ENCODE data around the gene CACNA1S.

The CACNA1S gene

DNA sequence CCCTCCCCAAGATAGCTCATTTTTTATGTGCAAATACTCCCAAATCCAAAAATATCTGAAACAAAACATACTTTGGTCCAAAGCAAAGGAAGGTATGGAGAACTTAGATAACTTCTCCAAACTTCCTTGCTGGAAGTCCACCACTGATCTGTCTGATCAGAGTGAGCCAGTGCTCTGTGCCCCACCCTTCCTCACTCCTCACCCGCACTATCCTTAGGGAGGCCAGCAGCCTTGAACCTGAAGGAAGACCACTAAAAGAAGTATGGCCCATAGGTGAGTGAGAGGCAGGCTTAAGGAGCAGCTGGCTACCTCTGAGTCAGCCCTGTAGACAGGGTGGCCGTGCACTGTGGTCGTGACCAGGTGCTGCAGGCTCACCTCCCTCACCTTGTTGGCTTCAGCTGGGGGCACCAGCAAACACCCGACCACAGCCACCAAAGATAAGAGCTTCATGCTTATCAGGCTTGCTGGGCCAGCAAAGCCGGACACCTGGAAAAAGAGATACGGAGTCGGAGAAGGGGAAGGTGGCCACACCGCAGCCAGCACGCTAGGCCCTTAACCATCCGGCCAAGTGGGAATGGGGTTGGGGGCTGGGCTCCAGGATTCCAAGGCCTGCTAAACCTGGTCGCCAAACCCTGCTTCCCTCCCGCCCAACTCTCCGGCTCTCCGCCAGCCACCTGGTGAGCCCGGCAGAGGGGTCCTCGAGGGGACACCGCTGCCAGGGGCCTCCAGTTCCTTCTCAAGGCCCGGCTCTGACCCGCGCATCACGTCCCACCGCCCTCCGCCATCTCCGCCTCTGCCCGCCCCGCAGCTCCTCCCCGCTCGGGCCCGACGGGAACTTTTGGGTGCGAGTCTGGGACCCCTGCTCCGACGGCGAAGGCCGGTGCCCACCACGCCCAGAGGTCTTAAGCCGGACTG lies 41.5 kb upstream of the CACNA1S start:
- no peak for FAIRE-seq
- DNase-seq (ENCODE audit: insufficient read length, low spot score): no peak
- no peak for TF ChIP-seq CTCF (IDR thresholded peaks at IDR 0.05; ENCODE audit: insufficient read depth, missing control alignments)

GRCh38 chr1:201149400-201149799 lies 37.2 kb upstream of the CACNA1S start:
- no peak for DNase-seq (ENCODE audit: insufficient read length, low spot score)
- peak; percentile 47 for TF ChIP-seq CTCF (IDR thresholded peaks at IDR 0.05; ENCODE audit: insufficient read depth, missing control alignments)
- FAIRE-seq: no peak

DNA sequence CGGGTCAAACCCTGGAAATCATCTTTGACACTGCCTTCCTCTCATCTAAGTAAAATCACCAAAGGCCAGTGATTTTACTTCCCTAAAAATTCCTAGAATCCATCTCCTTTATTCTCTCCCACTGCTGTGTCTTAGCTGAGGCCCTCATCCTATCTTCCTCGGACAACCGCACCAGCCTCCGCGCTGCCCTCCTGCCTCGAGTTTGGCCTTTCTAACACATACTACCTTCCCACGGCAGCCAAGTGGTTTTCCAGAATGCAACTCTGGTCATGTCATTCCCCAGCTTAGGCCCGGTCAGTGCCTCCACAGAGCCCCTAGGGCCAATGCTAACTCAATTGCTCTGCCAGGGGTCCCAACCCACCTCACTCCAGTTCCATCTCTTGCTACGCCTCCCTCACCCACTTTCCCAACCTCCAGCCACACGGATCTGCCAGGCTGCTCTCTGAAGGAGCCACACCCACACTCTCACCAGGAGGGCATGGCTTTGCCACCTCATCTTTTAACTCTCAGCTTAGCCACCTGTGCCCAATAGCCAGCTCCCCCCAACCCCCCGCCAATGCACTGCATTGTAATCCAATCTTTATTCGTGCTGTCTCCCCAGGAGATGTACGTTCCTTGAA lies 35.3 kb upstream of the CACNA1S start:
- FAIRE-seq (no peak), DNase-seq (ENCODE audit: insufficient read length, low spot score) (no peak)
- TF ChIP-seq CTCF (IDR thresholded peaks at IDR 0.05; ENCODE audit: insufficient read depth, missing control alignments): no peak

DNA sequence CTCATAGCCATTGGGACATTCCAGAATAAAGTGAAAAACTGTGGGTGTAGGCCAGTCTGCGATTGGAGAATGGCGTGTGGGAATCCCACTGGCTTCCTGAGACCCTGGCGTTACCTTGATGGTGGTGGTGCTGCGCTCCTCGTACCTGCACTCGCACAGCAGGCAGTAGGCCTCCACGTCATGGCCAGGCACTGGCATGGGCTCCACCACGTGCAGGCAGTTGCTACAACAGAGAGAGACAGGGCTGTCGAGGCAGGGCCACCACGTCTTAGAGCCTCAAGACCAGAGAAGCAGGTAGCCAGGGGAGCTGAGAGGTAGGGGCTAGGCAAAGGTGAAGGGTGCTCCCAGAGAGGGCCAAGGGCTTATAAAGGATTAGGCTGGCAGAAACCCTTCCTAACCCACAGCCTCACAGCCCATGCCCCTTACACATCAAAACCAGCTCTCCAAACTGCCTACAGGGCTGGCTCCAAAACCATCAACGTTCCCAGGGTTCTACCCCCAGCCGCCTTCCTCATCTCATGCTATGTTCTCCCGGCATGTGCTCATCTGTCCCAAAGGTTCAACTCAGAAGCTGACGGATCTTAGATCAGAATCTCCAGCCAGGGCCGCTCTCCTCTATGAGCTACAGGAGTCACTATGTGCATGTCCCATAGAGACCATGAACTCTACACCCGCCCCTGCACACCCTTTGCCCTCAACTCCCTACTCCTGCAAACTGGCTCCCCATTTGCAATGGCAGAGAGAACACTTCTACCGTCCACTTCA lies 34.6 kb upstream of the CACNA1S start:
- no peak for FAIRE-seq
- no peak for TF ChIP-seq CTCF (IDR thresholded peaks at IDR 0.05; ENCODE audit: insufficient read depth, missing control alignments)
- no peak for DNase-seq (ENCODE audit: insufficient read length, low spot score)

DNA sequence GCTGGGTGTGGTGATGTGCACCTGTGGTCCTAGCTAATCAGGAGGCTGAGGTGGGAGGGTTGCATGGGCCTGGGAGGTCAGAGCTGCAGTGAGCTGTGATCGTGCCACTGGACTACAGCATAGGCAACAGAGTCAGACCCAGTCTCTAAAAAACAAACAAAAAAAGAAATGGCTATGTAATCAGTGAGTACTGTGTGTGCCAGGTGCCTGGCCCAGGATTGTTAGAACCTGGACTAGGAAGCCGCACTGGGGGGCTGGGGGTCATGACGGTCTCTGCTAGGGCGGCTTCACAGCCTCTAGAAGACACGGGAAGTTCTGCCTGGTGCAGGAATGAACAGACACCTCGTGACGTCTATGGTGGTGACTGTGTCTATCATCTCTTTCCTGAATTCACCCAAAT lies 33.6 kb upstream of the CACNA1S start:
- FAIRE-seq (no peak), DNase-seq (ENCODE audit: insufficient read length, low spot score) (no peak)
- TF ChIP-seq CTCF (IDR thresholded peaks at IDR 0.05; ENCODE audit: insufficient read depth, missing control alignments): no peak

GRCh38 chr1:201145132-201145531 lies 32.9 kb upstream of the CACNA1S start:
- no peak for TF ChIP-seq CTCF (IDR thresholded peaks at IDR 0.05; ENCODE audit: insufficient read depth, missing control alignments)
- FAIRE-seq: no peak
- no peak for DNase-seq (ENCODE audit: insufficient read length, low spot score)
